GM23338 (cell line): ENCODE results near the gene SMOC1. TPM values are rescaled to one million over a fixed set of nuclear protein-coding genes. Genes with fewer than 3 reads are reported as not detected.

Experiments
- CREB1 ChIP-seq: fragments of 250-450 bp; sonication (Bioruptor Pico); IDR thresholded peaks from 2 replicates; pipeline ENCODE4 v1.5.0; 2020; ENCODE audit warnings: low read depth, mild to moderate bottlenecking, moderate library complexity
- EZH2phosphoT487 ChIP-seq: fragments of 200-600 bp; sonication (generic); IDR thresholded peaks from one replicate; pipeline ENCODE4 v1.8.1; 2018; ENCODE audit warnings: antibody characterized with exemption; ENCODE audit not compliant: unreplicated experiment
- JUNB ChIP-seq: IDR thresholded peaks from one replicate; pipeline ENCODE4 v1.6.1; 2016; ENCODE audit warnings: antibody characterized with exemption; ENCODE audit not compliant: unreplicated experiment
- POLR2AphosphoS5 ChIP-seq: IDR thresholded peaks from 2 replicates; pipeline ENCODE4 v1.6.1; 2016; ENCODE audit warnings: antibody characterized with exemption, low read depth
- REST ChIP-seq: IDR thresholded peaks from one replicate; pipeline ENCODE4 v1.6.1; 2018; ENCODE audit warnings: antibody characterized with exemption; ENCODE audit not compliant: unreplicated experiment
- polyA plus RNA-seq: library from polyadenylated mRNA; unstranded; fragments of >200 nt; fragmentation: Nextera tagmentation; extraction: Ambion mirVana; gene quantifications from 2 replicates; pipeline ENCODE4 v1.2.1, GENCODE V29; 2016
- total RNA-seq: library from RNA; depleted of rRNA; stranded (reverse); fragments of >200 nt; shearing (Covaris generic); gene quantifications from 2 replicates; pipeline ENCODE4 v1.2.3, GENCODE V29; 2014
- TF ChIP-seq, protein P1 (sequence below): fragments of 250-450 bp; sonication (Bioruptor Pico); IDR thresholded peaks from 2 replicates; pipeline ENCODE4 v1.5.0; 2020; ENCODE audit warnings: mild to moderate bottlenecking, moderate library complexity

Gene SMOC1
- total and polyA plus RNA-seq, 2 experiments from 2014 or later = 0.79 to 1.6 TPM

- TF ChIP-seq REST = no peak
- TF ChIP-seq, protein P1, sequence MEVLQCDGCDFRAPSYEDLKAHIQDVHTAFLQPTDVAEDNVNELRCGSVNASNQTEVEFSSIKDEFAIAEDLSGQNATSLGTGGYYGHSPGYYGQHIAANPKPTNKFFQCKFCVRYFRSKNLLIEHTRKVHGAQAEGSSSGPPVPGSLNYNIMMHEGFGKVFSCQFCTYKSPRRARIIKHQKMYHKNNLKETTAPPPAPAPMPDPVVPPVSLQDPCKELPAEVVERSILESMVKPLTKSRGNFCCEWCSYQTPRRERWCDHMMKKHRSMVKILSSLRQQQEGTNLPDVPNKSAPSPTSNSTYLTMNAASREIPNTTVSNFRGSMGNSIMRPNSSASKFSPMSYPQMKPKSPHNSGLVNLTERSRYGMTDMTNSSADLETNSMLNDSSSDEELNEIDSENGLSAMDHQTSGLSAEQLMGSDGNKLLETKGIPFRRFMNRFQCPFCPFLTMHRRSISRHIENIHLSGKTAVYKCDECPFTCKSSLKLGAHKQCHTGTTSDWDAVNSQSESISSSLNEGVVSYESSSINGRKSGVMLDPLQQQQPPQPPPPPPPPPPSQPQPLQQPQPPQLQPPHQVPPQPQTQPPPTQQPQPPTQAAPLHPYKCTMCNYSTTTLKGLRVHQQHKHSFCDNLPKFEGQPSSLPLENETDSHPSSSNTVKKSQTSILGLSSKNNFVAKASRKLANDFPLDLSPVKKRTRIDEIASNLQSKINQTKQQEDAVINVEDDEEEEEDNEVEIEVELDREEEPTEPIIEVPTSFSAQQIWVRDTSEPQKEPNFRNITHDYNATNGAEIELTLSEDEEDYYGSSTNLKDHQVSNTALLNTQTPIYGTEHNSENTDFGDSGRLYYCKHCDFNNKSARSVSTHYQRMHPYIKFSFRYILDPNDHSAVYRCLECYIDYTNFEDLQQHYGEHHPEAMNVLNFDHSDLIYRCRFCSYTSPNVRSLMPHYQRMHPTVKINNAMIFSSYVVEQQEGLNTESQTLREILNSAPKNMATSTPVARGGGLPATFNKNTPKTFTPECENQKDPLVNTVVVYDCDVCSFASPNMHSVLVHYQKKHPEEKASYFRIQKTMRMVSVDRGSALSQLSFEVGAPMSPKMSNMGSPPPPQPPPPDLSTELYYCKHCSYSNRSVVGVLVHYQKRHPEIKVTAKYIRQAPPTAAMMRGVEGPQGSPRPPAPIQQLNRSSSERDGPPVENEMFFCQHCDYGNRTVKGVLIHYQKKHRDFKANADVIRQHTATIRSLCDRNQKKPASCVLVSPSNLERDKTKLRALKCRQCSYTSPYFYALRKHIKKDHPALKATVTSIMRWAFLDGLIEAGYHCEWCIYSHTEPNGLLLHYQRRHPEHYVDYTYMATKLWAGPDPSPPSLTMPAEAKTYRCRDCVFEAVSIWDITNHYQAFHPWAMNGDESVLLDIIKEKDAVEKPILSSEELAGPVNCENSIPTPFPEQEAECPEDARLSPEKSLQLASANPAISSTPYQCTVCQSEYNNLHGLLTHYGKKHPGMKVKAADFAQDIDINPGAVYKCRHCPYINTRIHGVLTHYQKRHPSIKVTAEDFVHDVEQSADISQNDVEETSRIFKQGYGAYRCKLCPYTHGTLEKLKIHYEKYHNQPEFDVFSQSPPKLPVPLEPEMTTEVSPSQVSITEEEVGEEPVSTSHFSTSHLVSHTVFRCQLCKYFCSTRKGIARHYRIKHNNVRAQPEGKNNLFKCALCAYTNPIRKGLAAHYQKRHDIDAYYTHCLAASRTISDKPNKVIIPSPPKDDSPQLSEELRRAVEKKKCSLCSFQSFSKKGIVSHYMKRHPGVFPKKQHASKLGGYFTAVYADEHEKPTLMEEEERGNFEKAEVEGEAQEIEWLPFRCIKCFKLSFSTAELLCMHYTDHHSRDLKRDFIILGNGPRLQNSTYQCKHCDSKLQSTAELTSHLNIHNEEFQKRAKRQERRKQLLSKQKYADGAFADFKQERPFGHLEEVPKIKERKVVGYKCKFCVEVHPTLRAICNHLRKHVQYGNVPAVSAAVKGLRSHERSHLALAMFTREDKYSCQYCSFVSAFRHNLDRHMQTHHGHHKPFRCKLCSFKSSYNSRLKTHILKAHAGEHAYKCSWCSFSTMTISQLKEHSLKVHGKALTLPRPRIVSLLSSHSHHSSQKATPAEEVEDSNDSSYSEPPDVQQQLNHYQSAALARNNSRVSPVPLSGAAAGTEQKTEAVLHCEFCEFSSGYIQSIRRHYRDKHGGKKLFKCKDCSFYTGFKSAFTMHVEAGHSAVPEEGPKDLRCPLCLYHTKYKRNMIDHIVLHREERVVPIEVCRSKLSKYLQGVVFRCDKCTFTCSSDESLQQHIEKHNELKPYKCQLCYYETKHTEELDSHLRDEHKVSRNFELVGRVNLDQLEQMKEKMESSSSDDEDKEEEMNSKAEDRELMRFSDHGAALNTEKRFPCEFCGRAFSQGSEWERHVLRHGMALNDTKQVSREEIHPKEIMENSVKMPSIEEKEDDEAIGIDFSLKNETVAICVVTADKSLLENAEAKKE = no peak
- TF ChIP-seq JUNB = no peak
- no peak for TF ChIP-seq EZH2phosphoT487
- no peak for TF ChIP-seq CREB1 (CRISPR knock-in tag)
- no peak for TF ChIP-seq POLR2AphosphoS5
Measured at GRCh38 chr14:69953266-69953915, 74.2 kb downstream of the SMOC1 start (continued).
